Liver (tissue), 9 donors: ENCODE results near the gene LRRC45. TPM values are rescaled to one million over a fixed set of nuclear protein-coding genes. Genes with fewer than 3 reads are reported as not detected.

Source experiments
- DNase-seq: peaks from one replicate; pipeline ENCODE4 v3.0.0-alpha.2; 2017; ENCODE audit warnings: low spot score
- H3K27ac ChIP-seq, 2 donors: one replicate each; pipeline ENCODE4 v1.7.0; 2013; ENCODE audit warnings: inconsistent platforms in 2 of 2, low read length in 2 of 2, control low read depth in 1 of 2, low read depth in 1 of 2, mild to moderate bottlenecking in 1 of 2
- H3K27me3 ChIP-seq, 4 donors: one replicate each; pipeline versions ENCODE4 v1.6.1 to v1.7.0; 2013; ENCODE audit warnings: low read length in 3 of 4, inconsistent platforms in 1 of 4, mild to moderate bottlenecking in 1 of 4, moderate library complexity in 1 of 4; ENCODE audit not compliant: control insufficient read depth in 4 of 4, insufficient read depth in 4 of 4
- H3K36me3 ChIP-seq, 4 donors: one replicate each; pipeline versions ENCODE4 v1.6.1 to v1.7.0; 2013; ENCODE audit warnings: low read length in 3 of 4, mild to moderate bottlenecking in 3 of 4, low read depth in 1 of 4, moderate library complexity in 1 of 4; ENCODE audit not compliant: control insufficient read depth in 4 of 4, insufficient read depth in 3 of 4
- H3K4me1 ChIP-seq, 4 donors: one replicate each; pipeline versions ENCODE4 v1.6.1 to v1.7.0; 2013; ENCODE audit warnings: low read length in 3 of 4, mild to moderate bottlenecking in 3 of 4, moderate library complexity in 1 of 4; ENCODE audit not compliant: control insufficient read depth in 4 of 4, insufficient read depth in 4 of 4
- H3K4me3 ChIP-seq, 3 donors: one replicate each; pipeline versions ENCODE4 v1.6.1 to v1.7.0; 2013; ENCODE audit warnings: low read length in 3 of 3, control low read depth in 1 of 3, low read depth in 1 of 3, mild to moderate bottlenecking in 1 of 3
- H3K9ac ChIP-seq, 2 donors: one replicate each; pipeline ENCODE4 v1.7.0; 2013; ENCODE audit warnings: low read length in 2 of 2, mild to moderate bottlenecking in 2 of 2, moderate library complexity in 2 of 2, control low read depth in 1 of 2, low read depth in 1 of 2
- H3K9me3 ChIP-seq, 4 donors: one replicate each; pipeline versions ENCODE4 v1.6.1 to v1.7.0; 2013; ENCODE audit warnings: low read length in 3 of 4; ENCODE audit not compliant: control insufficient read depth in 4 of 4
- EGR1 ChIP-seq, 2 donors: IDR thresholded peaks; 2 replicates each; pipeline ENCODE4 v1.6.1; 2016 to 2018; ENCODE audit warnings: antibody characterized with exemption in 2 of 2, low read depth in 2 of 2
- FOXA1 ChIP-seq: IDR thresholded peaks from 2 replicates; pipeline ENCODE4 v1.6.1; 2016; ENCODE audit warnings: antibody characterized with exemption
- FOXA2 ChIP-seq: IDR thresholded peaks from 2 replicates; pipeline ENCODE4 v1.6.1; 2016; ENCODE audit warnings: antibody characterized with exemption
- GABPA ChIP-seq, 2 donors: IDR thresholded peaks in 1 of 2; conservative IDR thresholded peaks in 1 of 2; 2 replicates each; pipeline ENCODE4 v1.6.1; 2016; ENCODE audit warnings: antibody characterized with exemption in 2 of 2, mild to moderate bottlenecking in 1 of 2, moderate library complexity in 1 of 2
- HNF4A ChIP-seq, 2 donors: conservative IDR thresholded peaks; 2 replicates each; pipeline ENCODE4 v1.6.1; 2016; ENCODE audit warnings: antibody characterized with exemption in 2 of 2, mild to moderate bottlenecking in 2 of 2
- HNF4G ChIP-seq: IDR thresholded peaks from 2 replicates; pipeline ENCODE4 v1.6.1; 2016; ENCODE audit warnings: antibody characterized with exemption
- JUND ChIP-seq, 2 donors: IDR thresholded peaks; 2 replicates each; pipeline ENCODE4 v1.6.1; 2016; ENCODE audit warnings: antibody characterized with exemption in 2 of 2
- NR2F2 ChIP-seq: IDR thresholded peaks from 2 replicates; pipeline ENCODE4 v1.6.1; 2016; ENCODE audit warnings: antibody characterized with exemption
- RXRA ChIP-seq, 2 donors: IDR thresholded peaks; 2 replicates each; pipeline ENCODE4 v1.6.1; 2017 to 2018; ENCODE audit warnings: antibody characterized with exemption in 2 of 2, mild to moderate bottlenecking in 1 of 2
- SP1 ChIP-seq: IDR thresholded peaks from 2 replicates; pipeline ENCODE4 v1.6.1; 2018; ENCODE audit warnings: antibody characterized with exemption, mild to moderate bottlenecking
- TAF1 ChIP-seq: conservative IDR thresholded peaks from 2 replicates; pipeline ENCODE4 v1.6.1; 2016; ENCODE audit warnings: antibody characterized with exemption, mild to moderate bottlenecking
- YY1 ChIP-seq: IDR thresholded peaks from 2 replicates; pipeline ENCODE4 v1.6.1; 2016; ENCODE audit warnings: antibody characterized with exemption, mild to moderate bottlenecking
- whole genome bisulfite sequencing: extraction: QIAGEN DNeasy Blood & Tissue Kit; methylation state at CpG from one replicate; pipeline ENCODE4 v1.1.7; 2013; 5-methylcytosine and 5-hydroxymethylcytosine counted together
- polyA plus RNA-seq, 2 donors: library from polyadenylated mRNA; stranded (reverse) in 1 of 2; unstranded in 1 of 2; fragments of 200-250 nt in 1 of 2; fragments of >200 nt in 1 of 2; fragmentation: Nextera tagmentation in 1 of 2; extraction: Ambion mirVana in 1 of 2; gene quantifications; one replicate each; pipeline versions ENCODE4 v1.2.1 to v1.2.3, GENCODE V29; 2013 to 2015
- total RNA-seq, 2 donors: library from RNA; depleted of rRNA; stranded (reverse); fragments of >200 nt; gene quantifications; one replicate each; pipeline ENCODE4 v1.2.3, GENCODE V29; 2014
- TF ChIP-seq, protein P1 (sequence below): fragments of 150-350 bp; IDR thresholded peaks from 2 replicates; pipeline ENCODE4 v1.5.1; 2017; ENCODE audit warnings: improper control_type of control experiment, low read depth, low read length; ENCODE audit not compliant: missing input control
- TF ChIP-seq, protein P2 (sequence below): IDR thresholded peaks from 2 replicates; pipeline ENCODE4 v1.6.1; 2016; ENCODE audit warnings: antibody characterized with exemption
- TF ChIP-seq, protein P3 (sequence below): IDR thresholded peaks from 2 replicates; pipeline ENCODE4 v1.6.1; 2016; ENCODE audit warnings: antibody characterized with exemption, mild to moderate bottlenecking
- TF ChIP-seq, protein P4 (sequence below): IDR thresholded peaks from 2 replicates; pipeline ENCODE4 v1.6.1; 2016; ENCODE audit warnings: antibody characterized with exemption
- TF ChIP-seq, protein P5 (sequence below): IDR thresholded peaks from 2 replicates; pipeline ENCODE4 v1.6.1; 2016; ENCODE audit warnings: antibody characterized with exemption
- donor health status: healthy.
- donor health status: healthy.
- donor health status: healthy.
- donor health status: healthy.
- donor health status: healthy.

Gene LRRC45
- total and polyA plus RNA-seq, 4 donors = 4.0 to 14.1 (median 7.0) TPM

DNA sequence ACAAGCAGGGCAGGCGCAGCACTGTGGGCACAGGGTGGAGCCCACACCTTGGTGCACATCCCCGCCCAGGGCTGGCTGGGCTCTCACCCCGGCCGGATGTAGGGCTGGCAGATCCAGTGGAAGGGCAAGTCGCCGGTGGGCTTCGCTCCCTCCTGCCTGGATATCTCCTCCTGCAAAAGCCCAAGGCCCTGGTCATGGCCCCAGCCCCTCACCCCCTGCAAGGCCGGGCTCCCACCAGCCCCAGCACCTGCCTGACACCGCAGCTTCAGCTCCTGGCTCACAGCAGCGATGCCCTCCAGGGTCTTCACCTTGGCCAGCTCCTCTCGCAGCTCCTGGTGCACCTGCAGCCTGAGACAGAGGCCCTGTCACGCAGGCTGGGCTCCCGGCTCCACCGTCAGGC is 37.5 kb downstream of the LRRC45 start:
- H3K9me3 ChIP-seq = no peaks in the 10 kb centered on the region
- no peak overlapping the region for H3K27ac ChIP-seq
- H3K4me1 ChIP-seq = peaks cover 6 to 26% (median 21%) of the 10 kb centered on the region in 4 donors
- peaks cover 6 to 69% (median 28%) of the 10 kb centered on the region in 4 donors for H3K36me3 ChIP-seq
- H3K4me3 ChIP-seq = no peak overlapping the region
- H3K27me3 ChIP-seq = no peaks in the 10 kb centered on the region
- no peak for DNase-seq
- no peak for TF ChIP-seq FOXA2
- WGBS = 88% methylated on average over 14 of the region's 14 CpGs
- H3K9ac ChIP-seq = no peak overlapping the region

DNA sequence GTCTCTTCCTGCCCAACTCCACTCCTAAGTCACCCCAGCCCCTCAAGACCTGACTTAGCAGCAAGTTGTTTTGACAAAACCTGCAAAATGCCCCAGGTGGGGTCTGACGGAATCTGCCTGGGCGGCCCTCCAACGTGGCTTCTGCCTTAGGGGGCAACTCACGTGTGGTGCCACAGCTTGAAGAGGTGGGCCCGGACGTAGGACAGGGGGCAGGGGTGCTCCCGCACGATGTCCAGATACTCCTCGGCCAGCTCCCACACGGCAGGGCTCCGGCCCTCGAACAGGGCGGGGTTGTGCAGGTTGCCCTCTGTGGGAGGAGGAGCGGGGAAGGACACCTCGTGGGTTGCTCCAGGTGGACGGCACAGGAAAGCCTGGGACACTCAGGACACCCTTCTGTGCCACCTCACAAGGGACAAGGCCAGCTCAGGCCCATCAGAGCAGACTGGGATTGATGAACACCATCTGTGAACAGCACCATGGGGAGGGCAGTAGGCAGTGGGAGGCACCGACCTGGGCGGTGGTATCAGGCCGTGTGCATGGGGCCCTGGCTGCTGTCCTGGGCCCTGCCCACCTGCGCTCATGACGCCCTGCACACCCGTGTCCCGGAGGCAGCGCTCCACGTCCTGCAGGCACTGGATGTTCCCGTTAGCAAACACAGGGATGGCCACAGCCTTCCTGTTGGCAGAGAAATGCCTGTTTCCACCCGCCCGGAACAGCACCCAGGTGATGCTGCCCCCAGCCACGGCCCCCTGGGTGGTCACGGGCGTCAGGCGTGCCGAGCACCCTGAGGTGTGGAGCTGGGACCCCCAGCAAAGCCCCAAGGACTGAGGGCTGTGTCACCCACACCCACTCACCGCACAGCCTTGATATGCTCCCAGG is 38.2 kb downstream of the LRRC45 start:
- DNase-seq = no peak
- Histone ChIP-seq H3K4me3 (no peak overlapping the region), H3K27ac (no peak overlapping the region), H3K4me1 (peaks cover 8 to 32% (median 24%) of the 10 kb centered on the region in 4 donors), H3K27me3 (no peaks in the 10 kb centered on the region), H3K9me3 (no peaks in the 10 kb centered on the region), H3K9ac (no peak overlapping the region), H3K36me3 (peaks cover 6 to 64% (median 24%) of the 10 kb centered on the region in 4 donors)
- TF ChIP-seq, protein P1, sequence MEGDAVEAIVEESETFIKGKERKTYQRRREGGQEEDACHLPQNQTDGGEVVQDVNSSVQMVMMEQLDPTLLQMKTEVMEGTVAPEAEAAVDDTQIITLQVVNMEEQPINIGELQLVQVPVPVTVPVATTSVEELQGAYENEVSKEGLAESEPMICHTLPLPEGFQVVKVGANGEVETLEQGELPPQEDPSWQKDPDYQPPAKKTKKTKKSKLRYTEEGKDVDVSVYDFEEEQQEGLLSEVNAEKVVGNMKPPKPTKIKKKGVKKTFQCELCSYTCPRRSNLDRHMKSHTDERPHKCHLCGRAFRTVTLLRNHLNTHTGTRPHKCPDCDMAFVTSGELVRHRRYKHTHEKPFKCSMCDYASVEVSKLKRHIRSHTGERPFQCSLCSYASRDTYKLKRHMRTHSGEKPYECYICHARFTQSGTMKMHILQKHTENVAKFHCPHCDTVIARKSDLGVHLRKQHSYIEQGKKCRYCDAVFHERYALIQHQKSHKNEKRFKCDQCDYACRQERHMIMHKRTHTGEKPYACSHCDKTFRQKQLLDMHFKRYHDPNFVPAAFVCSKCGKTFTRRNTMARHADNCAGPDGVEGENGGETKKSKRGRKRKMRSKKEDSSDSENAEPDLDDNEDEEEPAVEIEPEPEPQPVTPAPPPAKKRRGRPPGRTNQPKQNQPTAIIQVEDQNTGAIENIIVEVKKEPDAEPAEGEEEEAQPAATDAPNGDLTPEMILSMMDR = no peak
- TF ChIP-seq, protein P2, sequence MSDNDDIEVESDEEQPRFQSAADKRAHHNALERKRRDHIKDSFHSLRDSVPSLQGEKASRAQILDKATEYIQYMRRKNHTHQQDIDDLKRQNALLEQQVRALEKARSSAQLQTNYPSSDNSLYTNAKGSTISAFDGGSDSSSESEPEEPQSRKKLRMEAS = no peak
- TF ChIP-seq, protein P3, sequence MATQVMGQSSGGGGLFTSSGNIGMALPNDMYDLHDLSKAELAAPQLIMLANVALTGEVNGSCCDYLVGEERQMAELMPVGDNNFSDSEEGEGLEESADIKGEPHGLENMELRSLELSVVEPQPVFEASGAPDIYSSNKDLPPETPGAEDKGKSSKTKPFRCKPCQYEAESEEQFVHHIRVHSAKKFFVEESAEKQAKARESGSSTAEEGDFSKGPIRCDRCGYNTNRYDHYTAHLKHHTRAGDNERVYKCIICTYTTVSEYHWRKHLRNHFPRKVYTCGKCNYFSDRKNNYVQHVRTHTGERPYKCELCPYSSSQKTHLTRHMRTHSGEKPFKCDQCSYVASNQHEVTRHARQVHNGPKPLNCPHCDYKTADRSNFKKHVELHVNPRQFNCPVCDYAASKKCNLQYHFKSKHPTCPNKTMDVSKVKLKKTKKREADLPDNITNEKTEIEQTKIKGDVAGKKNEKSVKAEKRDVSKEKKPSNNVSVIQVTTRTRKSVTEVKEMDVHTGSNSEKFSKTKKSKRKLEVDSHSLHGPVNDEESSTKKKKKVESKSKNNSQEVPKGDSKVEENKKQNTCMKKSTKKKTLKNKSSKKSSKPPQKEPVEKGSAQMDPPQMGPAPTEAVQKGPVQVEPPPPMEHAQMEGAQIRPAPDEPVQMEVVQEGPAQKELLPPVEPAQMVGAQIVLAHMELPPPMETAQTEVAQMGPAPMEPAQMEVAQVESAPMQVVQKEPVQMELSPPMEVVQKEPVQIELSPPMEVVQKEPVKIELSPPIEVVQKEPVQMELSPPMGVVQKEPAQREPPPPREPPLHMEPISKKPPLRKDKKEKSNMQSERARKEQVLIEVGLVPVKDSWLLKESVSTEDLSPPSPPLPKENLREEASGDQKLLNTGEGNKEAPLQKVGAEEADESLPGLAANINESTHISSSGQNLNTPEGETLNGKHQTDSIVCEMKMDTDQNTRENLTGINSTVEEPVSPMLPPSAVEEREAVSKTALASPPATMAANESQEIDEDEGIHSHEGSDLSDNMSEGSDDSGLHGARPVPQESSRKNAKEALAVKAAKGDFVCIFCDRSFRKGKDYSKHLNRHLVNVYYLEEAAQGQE = no peak
- TF ChIP-seq NR2F2 = no peak
- TF ChIP-seq FOXA2 = no peak
- no peak for TF ChIP-seq JUND (IDR thresholded peaks at IDR 0.05)
- TF ChIP-seq HNF4A (conservative IDR thresholded peaks at IDR 0.05) = no peak
- TF ChIP-seq, protein P4, sequence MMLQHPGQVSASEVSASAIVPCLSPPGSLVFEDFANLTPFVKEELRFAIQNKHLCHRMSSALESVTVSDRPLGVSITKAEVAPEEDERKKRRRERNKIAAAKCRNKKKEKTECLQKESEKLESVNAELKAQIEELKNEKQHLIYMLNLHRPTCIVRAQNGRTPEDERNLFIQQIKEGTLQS = no peak
- TF ChIP-seq, protein P5, sequence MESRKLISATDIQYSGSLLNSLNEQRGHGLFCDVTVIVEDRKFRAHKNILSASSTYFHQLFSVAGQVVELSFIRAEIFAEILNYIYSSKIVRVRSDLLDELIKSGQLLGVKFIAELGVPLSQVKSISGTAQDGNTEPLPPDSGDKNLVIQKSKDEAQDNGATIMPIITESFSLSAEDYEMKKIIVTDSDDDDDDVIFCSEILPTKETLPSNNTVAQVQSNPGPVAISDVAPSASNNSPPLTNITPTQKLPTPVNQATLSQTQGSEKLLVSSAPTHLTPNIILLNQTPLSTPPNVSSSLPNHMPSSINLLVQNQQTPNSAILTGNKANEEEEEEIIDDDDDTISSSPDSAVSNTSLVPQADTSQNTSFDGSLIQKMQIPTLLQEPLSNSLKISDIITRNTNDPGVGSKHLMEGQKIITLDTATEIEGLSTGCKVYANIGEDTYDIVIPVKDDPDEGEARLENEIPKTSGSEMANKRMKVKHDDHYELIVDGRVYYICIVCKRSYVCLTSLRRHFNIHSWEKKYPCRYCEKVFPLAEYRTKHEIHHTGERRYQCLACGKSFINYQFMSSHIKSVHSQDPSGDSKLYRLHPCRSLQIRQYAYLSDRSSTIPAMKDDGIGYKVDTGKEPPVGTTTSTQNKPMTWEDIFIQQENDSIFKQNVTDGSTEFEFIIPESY = no peak
- no peak for TF ChIP-seq FOXA1
- TF ChIP-seq TAF1 = no peak
- TF ChIP-seq RXRA (IDR thresholded peaks at IDR 0.05) = no peak
- no peak for TF ChIP-seq YY1
- no peak for TF ChIP-seq SP1
- no peak for TF ChIP-seq GABPA (IDR thresholded peaks at IDR 0.05 in 1 of 2, conservative IDR thresholded peaks at IDR 0.05 in 1 of 2)
- TF ChIP-seq EGR1 (IDR thresholded peaks at IDR 0.05; ENCODE audit: low read depth in 2 of 2) = no peak
- TF ChIP-seq HNF4G = no peak
- 88% methylated on average over 34 of the region's 34 CpGs for WGBS
